Heart left ventricle (tissue), 16 donors: ENCODE measurements around the gene ARHGEF33. TPM values are rescaled to one million over a fixed set of nuclear protein-coding genes. Genes with fewer than 3 reads are reported as not detected.

Source experiments
- ATAC-seq, 4 donors: fragments of 200-7000 bp; cut with Tn5 transposase; one replicate each; pipeline ENCODE4 v1.9.1; 2020 to 2022; ENCODE audit warnings: moderate library complexity in 4 of 4, mild to moderate bottlenecking in 3 of 4, moderate number of reproducible peaks in 1 of 4
- DNase-seq, 5 donors: peaks; one replicate each; pipeline ENCODE4 v3.0.0-alpha.2; 2020
- H3K27ac ChIP-seq, 12 donors: fragments of 200-600 bp; sonication (generic) in 4 of 12; one replicate each; pipeline versions ENCODE4 v1.5.0 to v1.8.0; 2016 to 2022; ENCODE audit warnings: mild to moderate bottlenecking in 2 of 12
- H3K27me3 ChIP-seq, 9 donors: fragments of 200-600 bp; sonication (generic) in 2 of 9; one replicate each; pipeline versions ENCODE4 v1.5.1 to v1.8.0; 2016 to 2022; ENCODE audit warnings: mild to moderate bottlenecking in 3 of 9
- H3K36me3 ChIP-seq, 9 donors: fragments of 200-600 bp; sonication (generic) in 2 of 9; one replicate each; pipeline versions ENCODE4 v1.5.0 to v1.8.0; 2018 to 2022; ENCODE audit warnings: mild to moderate bottlenecking in 2 of 9
- H3K4me1 ChIP-seq, 12 donors: fragments of 200-600 bp; sonication (generic) in 4 of 12; one replicate each; pipeline versions ENCODE4 v1.5.0 to v1.8.0; 2016 to 2022; ENCODE audit warnings: mild to moderate bottlenecking in 3 of 12
- H3K4me3 ChIP-seq, 12 donors: fragments of 200-600 bp; sonication (generic) in 4 of 12; one replicate each; pipeline versions ENCODE4 v1.5.0 to v1.8.0; 2017 to 2022; ENCODE audit warnings: mild to moderate bottlenecking in 9 of 12, moderate library complexity in 4 of 12
- H3K9me3 ChIP-seq, 12 donors: fragments of 200-600 bp; sonication (generic) in 4 of 12; one replicate each; pipeline versions ENCODE4 v1.5.0 to v1.8.0; 2016 to 2022; ENCODE audit warnings: mild to moderate bottlenecking in 1 of 12
- POLR2A ChIP-seq, 2 donors: fragments of 450-650 bp; IDR thresholded peaks; one replicate each; pipeline ENCODE4 v1.6.1; 2017; ENCODE audit warnings: antibody characterized with exemption in 2 of 2, mild to moderate bottlenecking in 2 of 2, moderate library complexity in 2 of 2
- WGBS, 4 donors: extraction: QIAGEN DNeasy Blood & Tissue Kit in 2 of 4; methylation state at CpG; one replicate each; pipeline versions ENCODE4 v1.1.5 to v1.1.7; 2013 to 2018; 5-methylcytosine and 5-hydroxymethylcytosine counted together
- intact Hi-C, 10 donors: fragments of 100-400 bp; cut with DNase I; formaldehyde crosslinking; loops; one replicate each; pipeline versions ENCODE4 v1.11.1 to v1.14.2; 2022
- polyA plus RNA-seq, 2 donors: library from polyadenylated mRNA; stranded (reverse); fragments of 200-250 nt; gene quantifications; one replicate each; pipeline ENCODE4 v1.2.3, GENCODE V29; 2013
- total RNA-seq, 9 donors: library from RNA; depleted of rRNA in 2 of 9; stranded (reverse); fragments of >200 nt in 2 of 9; fragmentation: NEBNext Ultra II Directional in 3 of 9; extraction: Animal tissue kit (Norgen Biotek cat#: 25700) in 3 of 9; gene quantifications; one replicate each; pipeline versions ENCODE4 v1.1.0 to v1.2.4, GENCODE V29; 2016 to 2023
- TF ChIP-seq, protein P1 (sequence below), 12 donors: fragments of 200-600 bp; sonication (generic) in 4 of 12; IDR thresholded peaks; one replicate each; pipeline versions ENCODE4 v1.5.0 to v1.8.0; 2018 to 2022; ENCODE audit warnings: antibody characterized with exemption in 12 of 12, mild to moderate bottlenecking in 5 of 12
- donor health status: ischemic (EF 13 %, LVEDD 7.1; RV severe dilation, severe dysfunction).
- donor health status: healthy with polysubstance abuse.
- donor health status: DM: no; HTN: yes; CAD: no.
- donor health status: DM: no; HTN: no; CAD: no.
- donor health status: ischemic (EF 25% LVEDD 6.9; RV normal size, moderate dysfunction).
- donor health status: ischemic (EF 25% LVEDD 5.7; RV mildly dilated, moderate dysfunction).
- donor health status: healthy.
- donor health status: DM: yes; HTN: yes; CAD: no.
- donor health status: ischemic (EF 35%, LVEDD 5.7; RV mildly dilated, moderate dysfunction).
- donor health status: nonischemic (EF 11% LVEDD 7.7; RV severe dilation, severe dysfunction).
- donor health status: DM: yes; HTN: yes; CAD: no.
- donor health status: PGD.
- donor health status: ischemic (EF 29% LVEDD 5.4; RV normal size, mild dysfunction).
- donor health status: nonischemic (EF 23%, LVEDD 6.1; RV moderate dilation, normal function).

Gene ARHGEF33
- total and polyA plus RNA-seq, 11 donors = 0.18 to 2.5 (median 0.31) TPM; not detected in 1

- Histone ChIP-seq H3K36me3 (peaks cover 0 to 43% (median 21%) of the 10 kb centered on the region in 9 donors), H3K9me3 (no peaks in the 10 kb centered on the region), H3K27ac (no peak overlapping the region), H3K4me3 (no peak overlapping the region), H3K27me3 (no peaks in the 10 kb centered on the region), H3K4me1 (no peaks in the 10 kb centered on the region)
- DNase-seq (no peak), ATAC-seq (no peak)
- WGBS, 4 donors = 81 to 92% (median 90%) methylated on average over 4 of the region's 4 CpGs
- intact Hi-C loops = no loop called here
- no peak for TF ChIP-seq POLR2A (IDR thresholded peaks at IDR 0.05)
- TF ChIP-seq, protein P1, sequence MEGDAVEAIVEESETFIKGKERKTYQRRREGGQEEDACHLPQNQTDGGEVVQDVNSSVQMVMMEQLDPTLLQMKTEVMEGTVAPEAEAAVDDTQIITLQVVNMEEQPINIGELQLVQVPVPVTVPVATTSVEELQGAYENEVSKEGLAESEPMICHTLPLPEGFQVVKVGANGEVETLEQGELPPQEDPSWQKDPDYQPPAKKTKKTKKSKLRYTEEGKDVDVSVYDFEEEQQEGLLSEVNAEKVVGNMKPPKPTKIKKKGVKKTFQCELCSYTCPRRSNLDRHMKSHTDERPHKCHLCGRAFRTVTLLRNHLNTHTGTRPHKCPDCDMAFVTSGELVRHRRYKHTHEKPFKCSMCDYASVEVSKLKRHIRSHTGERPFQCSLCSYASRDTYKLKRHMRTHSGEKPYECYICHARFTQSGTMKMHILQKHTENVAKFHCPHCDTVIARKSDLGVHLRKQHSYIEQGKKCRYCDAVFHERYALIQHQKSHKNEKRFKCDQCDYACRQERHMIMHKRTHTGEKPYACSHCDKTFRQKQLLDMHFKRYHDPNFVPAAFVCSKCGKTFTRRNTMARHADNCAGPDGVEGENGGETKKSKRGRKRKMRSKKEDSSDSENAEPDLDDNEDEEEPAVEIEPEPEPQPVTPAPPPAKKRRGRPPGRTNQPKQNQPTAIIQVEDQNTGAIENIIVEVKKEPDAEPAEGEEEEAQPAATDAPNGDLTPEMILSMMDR (IDR thresholded peaks at IDR 0.05) = no peak
These were observed 135.2 kb downstream of the ARHGEF33 start for GRCh38 chr2:39024833-39025232.

Other genes starting within 250 kb of the ARHGEF33 start
- gene GALM, start 223.8 kb upstream of the ARHGEF33 start, total RNA-seq = 10 to 100 TPM in 8 of 9 donors, 1 to 10 TPM in 1; 6.3 to 25.3 (median 11.9) TPM
- 1 to 10 TPM; 8.2 to 9.9 TPM for gene GALM, start 223.8 kb upstream of the ARHGEF33 start, polyA plus RNA-seq
- gene SRSF7, start 138.5 kb upstream of the ARHGEF33 start, total RNA-seq = 10 to 100 TPM; 28.1 to 75.0 (median 43.9) TPM
- gene SRSF7, start 138.5 kb upstream of the ARHGEF33 start, polyA plus RNA-seq = 100 to 1,000 TPM in 1 of 2 donors, 10 to 100 TPM in 1; 42.2 to 101 TPM
- 1 to 10 TPM; 4.0 to 9.8 (median 7.2) TPM for gene GEMIN6, start 111.7 kb upstream of the ARHGEF33 start, total RNA-seq
- gene GEMIN6, start 111.7 kb upstream of the ARHGEF33 start, polyA plus RNA-seq = 1 to 10 TPM; 6.8 to 9.0 TPM
- gene DHX57, start 13.9 kb upstream of the ARHGEF33 start, total RNA-seq = 10 to 100 TPM in 3 of 9 donors, 1 to 10 TPM in 6; 5.6 to 15.0 (median 9.6) TPM
- 1 to 10 TPM; 4.1 to 7.5 TPM for gene DHX57, start 13.9 kb upstream of the ARHGEF33 start, polyA plus RNA-seq
- gene MORN2, start 13.9 kb upstream of the ARHGEF33 start, total RNA-seq = 10 to 100 TPM; 10.5 to 27.6 (median 18.7) TPM
- gene MORN2, start 13.9 kb upstream of the ARHGEF33 start, polyA plus RNA-seq = 10 to 100 TPM; 38.6 to 39.8 TPM
- 10 to 100 TPM; 17.6 to 54.5 (median 29.5) TPM for gene SOS1, start 231.2 kb downstream of the ARHGEF33 start, total RNA-seq
- 10 to 100 TPM in 1 of 2 donors, 1 to 10 TPM in 1; 4.7 to 12.7 TPM for gene SOS1, start 231.2 kb downstream of the ARHGEF33 start, polyA plus RNA-seq